ENCODE data around the gene MOB3B.

Gene MOB3B

GRCh38 chr9:27413511-27414219 is 115.9 kb downstream of the MOB3B start:
- ChIA-PET POLR2A (no interaction called here), CTCF (no interaction called here)
- DNase-seq (ENCODE audit: low read depth, low spot score), result no peak
- no peak overlapping the region for H3K4me3 ChIP-seq (ENCODE audit: low read depth, low read length)
- no peak for TF ChIP-seq CTCF (IDR thresholded peaks at IDR 0.05; ENCODE audit: insufficient read depth, low read length, missing control alignments)

- no peak for DNase-seq (ENCODE audit: low read depth, low spot score)
- H3K4me3 ChIP-seq (ENCODE audit: low read depth, low read length), result no peak overlapping the region
- TF ChIP-seq CTCF (IDR thresholded peaks at IDR 0.05; ENCODE audit: insufficient read depth, low read length, missing control alignments), result no peak
- CTCF ChIA-PET, result no interaction called here
- POLR2A ChIA-PET, result no interaction called here
Measured at GRCh38 chr9:27412963-27413362, 116.7 kb downstream of the MOB3B start.

DNA sequence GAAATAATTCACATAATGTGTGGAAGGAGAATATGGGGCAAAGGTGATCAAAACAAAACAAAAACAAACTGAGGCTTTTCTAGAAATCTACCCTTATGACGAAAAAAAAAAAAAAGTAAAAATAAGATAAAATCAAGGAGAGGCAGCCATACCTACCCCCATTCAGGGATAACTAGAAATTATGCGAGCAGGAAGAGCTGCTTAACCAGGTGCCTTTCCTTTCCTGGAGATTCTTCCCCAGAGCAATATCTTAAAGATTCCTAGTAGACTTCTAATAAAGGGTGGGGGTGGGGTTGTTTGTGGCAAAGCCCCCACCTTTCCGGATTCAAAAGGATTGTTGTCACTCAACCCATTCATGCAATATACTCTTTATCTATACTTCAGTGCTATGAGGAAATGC is 117.5 kb downstream of the MOB3B start:
- ChIA-PET CTCF (no interaction called here), POLR2A (no interaction called here)
- DNase-seq (ENCODE audit: low read depth, low spot score), result no peak
- TF ChIP-seq CTCF (IDR thresholded peaks at IDR 0.05; ENCODE audit: insufficient read depth, low read length, missing control alignments), result no peak
- no peak overlapping the region for H3K4me3 ChIP-seq (ENCODE audit: low read depth, low read length)

DNA sequence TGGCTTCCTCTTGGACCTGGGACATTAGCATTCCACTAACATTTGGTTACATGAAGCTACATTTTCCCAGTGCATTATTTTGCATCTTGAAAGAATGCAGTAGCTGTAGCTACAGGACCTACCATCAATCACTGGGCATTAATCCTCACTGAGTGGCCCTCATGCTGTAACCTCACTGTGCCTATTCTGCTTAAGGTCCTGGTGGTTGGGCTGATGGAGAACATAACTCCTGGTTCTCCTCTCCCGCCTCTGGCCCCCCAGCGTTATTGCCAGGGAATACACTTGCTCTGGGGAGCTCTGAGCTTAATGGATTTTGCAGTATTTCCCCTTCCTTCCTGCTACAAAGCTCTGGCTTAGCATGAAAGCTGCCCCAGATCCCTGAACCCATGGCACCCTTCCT is 121.1 kb downstream of the MOB3B start:
- CTCF ChIA-PET, result no interaction called here
- POLR2A ChIA-PET, result no interaction called here
- DNase-seq (ENCODE audit: low read depth, low spot score), result no peak
- TF ChIP-seq CTCF (IDR thresholded peaks at IDR 0.05; ENCODE audit: insufficient read depth, low read length, missing control alignments), result no peak
- H3K4me3 ChIP-seq (ENCODE audit: low read depth, low read length), result no peak overlapping the region

GRCh38 chr9:27408001-27408400 is 121.6 kb downstream of the MOB3B start:
- CTCF ChIA-PET, result no interaction called here
- H3K4me3 ChIP-seq (ENCODE audit: low read depth, low read length), result no peak overlapping the region
- no peak for DNase-seq (ENCODE audit: low read depth, low spot score)
- TF ChIP-seq CTCF (IDR thresholded peaks at IDR 0.05; ENCODE audit: insufficient read depth, low read length, missing control alignments), result no peak
- POLR2A ChIA-PET, result no interaction called here

DNA sequence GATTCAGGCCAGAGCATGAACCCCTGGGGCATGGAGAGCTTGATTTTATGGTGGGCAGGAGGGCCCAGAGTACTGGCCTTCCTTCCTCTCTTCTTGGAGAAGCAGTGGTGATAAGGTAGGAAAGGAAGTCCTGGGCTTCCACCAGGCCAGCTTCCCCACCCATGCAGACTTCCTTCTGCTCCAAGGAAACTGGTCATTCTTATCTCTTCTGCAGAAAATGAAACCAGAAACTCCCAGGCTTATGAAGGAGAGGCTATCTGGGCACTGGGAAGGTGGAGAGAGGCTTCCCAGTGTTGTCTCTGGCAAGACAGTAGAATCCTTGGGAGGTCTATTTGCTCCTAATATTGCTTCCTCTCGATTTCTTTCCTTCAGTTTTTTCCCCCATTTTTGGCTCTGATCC is 122.1 kb downstream of the MOB3B start:
- POLR2A ChIA-PET, result no interaction called here
- no peak for TF ChIP-seq CTCF (IDR thresholded peaks at IDR 0.05; ENCODE audit: insufficient read depth, low read length, missing control alignments)
- CTCF ChIA-PET, result no interaction called here
- H3K4me3 ChIP-seq (ENCODE audit: low read depth, low read length), result no peak overlapping the region
- DNase-seq (ENCODE audit: low read depth, low spot score), result no peak

Data from AG04449 (cell line).